Endometrium (tissue), 2 donors: Measurements from ENCODE around the gene FAM174A.
A peak's percentile ranks its signal among the peaks of the same experiment; 100 is the strongest.

Experiments used
- FAIRE-seq: peaks from 2 replicates; lab custom pipeline; 2012; peaks lifted over from hg19 to GRCh38; lab: Jason Lieb, UNC
- donor health status: control.
- donor health status: control.

Gene FAM174A

DNA sequence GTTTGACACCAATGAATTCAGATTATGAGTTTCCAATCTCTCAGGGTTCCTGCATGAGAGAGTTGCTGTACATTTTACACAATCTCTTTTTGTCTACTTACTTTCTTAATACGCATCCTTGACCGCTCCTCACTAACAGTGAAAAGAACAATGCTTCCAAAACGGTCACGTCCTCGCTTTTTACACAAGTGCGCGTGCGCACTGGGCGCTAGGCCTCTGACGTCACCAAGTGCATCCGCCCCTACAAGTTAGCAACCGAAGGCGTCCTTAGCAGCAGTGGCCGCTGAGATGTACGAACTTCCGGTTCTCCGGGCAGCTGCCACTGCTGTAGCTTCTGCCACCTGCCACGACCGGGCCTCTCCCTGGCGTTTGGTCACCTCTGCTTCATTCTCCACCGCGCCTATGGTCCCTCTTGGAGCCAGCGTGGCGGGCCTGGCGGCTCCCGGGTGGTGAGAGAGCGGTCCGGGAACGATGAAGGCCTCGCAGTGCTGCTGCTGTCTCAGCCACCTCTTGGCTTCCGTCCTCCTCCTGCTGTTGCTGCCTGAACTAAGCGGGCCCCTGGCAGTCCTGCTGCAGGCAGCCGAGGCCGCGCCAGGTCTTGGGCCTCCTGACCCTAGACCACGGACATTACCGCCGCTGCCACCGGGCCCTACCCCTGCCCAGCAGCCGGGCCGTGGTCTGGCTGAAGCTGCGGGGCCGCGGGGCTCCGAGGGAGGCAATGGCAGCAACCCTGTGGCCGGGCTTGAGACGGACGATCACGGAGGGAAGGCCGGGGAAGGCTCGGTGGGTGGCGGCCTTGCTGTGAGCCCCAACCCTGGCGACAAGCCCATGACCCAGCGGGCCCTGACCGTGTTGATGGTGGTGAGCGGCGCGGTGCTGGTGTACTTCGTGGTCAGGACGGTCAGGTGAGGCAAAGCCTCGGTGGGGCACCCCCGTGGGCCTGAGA is at the start of gene FAM174A:
Gene FAM174A, plus strand, starts transcription at position 315 of the 946 bp plus-strand sequence. Its CDS starts 157 bp downstream, at position 472.
- FAIRE-seq = peak; percentile 94

DNA sequence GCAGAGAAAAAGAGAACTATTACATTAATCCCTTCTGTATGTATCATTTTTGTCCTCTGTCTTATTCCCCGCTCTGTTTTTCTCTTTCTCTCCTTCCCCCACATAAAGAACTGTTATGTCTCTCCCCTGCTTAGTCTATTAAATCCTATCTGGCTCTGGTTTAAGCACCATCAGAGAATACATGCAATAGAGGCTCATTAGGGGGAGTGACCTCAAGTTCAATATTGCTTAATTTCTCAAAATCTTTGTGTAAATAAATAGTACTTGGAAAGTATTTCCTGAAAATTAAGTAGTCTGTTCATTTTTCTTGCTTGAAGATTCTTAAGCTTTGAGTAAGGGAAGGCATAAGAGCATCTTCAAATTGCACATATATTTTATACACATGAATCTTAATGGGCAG is 41.2 kb upstream of the FAM174A start:
- FAIRE-seq = no peak

DNA sequence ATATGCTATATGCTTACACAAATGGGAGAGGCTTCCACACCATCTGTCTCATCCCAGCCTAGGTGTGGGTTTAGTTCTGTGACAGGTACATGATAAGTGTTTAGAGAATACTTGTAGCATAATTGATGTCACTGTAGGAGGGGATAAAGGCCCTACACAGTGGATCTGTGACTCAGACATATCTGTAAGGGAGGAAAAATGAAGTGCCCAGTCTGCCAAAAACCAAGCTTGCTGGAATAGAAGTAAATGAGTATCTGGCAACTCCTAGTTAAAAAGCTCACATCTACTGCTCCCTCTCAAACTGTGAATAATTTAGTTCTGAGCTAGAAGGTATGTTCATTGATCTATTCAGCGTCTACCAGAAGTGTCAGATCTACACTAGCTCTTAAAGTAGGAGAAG is 38.9 kb upstream of the FAM174A start:
- no peak for FAIRE-seq

DNA sequence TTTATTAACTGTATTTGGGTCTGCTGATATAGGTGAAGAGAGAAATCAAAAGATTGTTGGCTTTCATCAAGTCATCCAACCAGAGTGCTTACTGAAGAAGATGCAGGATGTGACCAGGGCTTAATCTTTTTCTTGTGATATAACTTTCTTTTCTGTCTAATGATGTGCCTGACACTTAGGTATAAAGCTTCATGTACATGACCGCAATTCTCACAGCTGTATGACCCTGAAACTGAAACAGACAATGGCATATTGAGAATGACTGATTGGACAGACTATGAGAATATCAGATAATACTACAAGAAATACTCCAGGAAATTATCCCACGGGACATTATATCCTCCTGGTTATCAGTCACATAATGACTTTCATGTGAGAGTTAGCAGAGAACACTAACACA is 32.5 kb upstream of the FAM174A start:
- no peak for FAIRE-seq

DNA sequence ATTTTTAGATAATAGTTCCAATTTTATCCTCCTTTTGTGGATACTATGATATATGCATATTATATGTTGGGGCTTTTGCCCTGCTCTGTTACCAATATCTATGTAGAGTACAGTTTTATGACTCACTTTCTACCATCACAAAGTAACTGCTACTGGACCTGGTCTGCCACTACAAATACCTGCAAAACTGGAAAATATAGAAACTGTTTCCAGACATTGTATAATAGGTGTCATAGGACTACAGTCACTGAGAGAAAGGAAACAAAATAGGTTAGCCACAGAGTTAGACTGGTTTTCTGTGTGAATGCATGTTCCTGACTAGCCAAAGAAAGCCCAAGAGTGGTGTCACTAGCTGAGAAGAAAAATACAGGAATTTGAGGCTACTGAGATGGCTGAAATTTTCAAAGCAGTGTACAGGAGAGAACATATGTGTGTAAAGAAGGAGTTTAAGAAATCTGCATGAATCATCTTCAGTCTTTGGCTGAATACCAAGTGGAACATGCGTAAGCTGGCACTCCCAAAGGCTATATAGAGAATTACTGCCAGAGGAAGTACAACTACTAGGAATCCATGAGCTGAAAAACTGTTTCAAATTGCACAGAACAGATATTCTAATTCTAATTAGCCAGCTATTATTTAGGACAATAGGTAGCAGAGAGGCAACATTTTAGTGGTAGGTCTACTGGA is 29.0 kb upstream of the FAM174A start:
- no peak for FAIRE-seq

DNA sequence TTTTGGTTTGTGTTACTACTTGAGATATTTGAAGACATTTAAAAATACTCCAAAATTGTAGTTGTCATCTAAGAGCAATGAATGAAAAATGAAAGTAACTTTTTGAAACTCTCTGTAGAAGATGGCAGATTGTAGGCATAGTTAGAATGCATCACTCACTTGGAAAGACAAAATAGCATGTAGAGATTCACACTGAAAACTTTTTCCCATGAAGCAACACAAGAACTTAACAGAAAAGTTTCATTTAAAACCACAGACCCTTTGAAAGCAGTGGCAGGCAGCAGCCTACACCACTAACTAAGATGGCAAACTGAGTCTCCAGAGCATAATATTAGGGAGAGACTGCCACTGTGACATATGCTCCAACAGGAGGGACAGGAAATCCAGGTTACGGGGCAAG is 18.9 kb upstream of the FAM174A start:
- FAIRE-seq = no peak

DNA sequence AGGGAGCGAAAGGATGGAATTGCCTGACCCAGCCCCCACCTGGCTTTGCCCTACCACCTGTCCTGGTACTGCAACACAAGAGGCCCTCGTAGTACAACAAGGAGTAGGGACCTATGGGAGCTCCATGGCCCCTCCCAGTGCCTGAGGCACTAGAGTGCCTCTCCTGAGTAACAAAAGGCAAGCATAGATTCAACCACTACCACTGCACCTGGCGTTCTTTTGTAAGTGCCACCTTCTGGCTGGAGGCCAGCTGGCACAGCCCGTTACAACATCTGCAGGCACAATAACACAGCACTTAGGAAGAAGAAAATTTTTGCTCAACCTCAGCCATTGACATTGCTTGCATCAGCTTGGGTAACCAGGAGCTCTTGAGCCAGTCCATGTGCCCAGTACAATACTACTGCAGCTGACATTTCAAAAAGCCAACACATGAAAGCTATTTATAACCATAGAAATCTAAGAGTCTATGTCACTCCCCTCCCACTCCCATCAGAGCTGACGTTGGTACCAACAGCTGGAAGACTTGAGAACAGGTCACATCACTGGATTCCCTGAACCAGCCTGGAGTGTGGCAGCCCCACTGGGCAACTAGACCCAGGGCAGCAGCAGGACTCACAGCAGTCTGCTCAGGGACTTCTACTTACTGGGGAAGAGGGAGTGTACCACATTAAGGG is 17.7 kb upstream of the FAM174A start:
- no peak for FAIRE-seq

DNA sequence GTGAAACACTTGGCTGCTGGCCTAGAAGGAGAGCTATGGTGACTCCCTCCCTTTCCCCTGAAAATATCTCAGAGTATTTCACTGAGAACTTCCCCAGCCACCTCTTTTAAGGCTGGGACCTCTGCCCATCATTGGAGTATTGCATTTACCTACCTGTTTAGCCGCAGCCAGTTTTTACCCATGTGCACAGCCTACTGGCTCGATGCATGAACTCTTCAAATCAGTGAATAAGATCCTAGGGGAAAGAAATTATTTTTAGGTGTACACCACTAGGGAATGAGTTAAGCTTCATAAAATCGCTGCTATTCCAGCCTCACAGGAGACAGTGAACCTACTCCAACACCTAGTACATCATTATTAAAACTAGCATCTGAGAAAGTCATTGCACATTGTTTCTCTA is 16.8 kb upstream of the FAM174A start:
- FAIRE-seq = no peak

DNA sequence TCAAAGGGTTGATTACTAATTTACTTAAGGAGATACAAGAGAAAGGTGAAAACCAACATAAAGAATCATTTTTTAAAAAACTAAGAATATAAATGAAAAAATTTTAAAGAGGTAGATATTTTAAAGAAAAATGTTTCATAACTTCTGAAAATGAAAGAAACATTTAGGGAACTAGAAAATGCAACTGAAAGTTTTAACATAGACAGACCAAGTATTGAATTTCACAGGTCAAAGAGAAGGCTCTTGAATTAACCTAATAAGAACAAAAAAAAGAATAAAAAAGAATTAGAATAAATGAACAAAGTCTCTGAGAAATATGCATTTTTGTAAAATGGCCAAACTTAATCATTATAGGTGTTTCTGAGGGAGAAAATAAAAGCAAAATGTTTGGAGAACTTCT is 16.1 kb upstream of the FAM174A start:
- FAIRE-seq = no peak

DNA sequence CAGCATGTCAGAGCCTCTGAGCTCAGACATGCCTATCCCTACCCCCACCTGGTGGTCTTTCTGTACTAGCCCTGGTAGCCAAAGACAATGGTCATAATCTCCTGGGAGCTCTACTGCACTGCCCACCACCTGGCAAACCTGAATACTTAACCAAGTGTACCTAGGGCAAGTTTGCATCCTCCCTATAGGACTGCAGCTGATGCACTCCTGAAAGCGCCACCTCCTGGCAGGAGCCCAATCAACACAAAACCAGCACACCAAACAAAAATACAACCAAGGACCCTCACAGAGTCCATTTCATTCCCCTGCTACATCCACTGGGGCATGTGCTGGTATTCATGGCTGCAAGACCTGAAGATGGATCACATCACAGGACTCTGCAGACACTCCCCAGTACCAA is 14.8 kb upstream of the FAM174A start:
- no peak for FAIRE-seq

DNA sequence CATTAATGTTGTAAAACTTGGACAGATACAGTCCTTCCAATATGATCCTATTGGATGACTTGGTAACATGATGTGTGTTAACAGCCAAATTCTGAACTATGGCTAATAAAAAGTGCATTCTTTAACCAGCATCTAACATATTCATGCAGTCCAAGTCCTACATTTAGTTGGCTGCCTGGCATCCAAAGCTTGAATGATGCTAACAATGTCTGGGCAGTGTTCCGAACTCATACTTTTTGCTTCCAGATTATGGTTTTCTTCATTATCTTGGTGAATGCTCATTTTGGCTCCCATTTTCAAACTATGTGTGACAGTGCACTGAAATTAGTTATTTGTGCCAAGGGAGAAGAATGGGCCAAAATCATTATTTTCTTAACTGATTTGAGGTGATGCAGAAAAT is 2.8 kb downstream of the FAM174A start:
- no peak for FAIRE-seq

DNA sequence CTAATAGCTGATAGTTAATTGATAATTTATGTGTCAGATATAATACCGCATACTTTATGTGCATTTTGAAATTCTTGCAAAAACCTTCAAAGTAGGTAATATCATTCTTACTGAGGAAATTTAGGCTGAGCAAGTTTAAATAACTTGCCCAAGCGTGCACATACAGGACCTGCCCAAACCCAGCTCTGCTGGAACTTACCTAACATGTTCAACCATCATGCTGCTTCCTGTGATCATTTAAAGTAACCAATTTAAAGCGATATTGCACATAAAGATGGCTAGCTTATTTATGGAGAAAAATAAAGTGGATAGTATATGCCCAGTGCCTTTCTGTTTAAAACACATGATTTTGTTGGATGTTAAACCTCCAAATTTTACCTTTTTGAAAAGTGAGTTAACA is 4.3 kb downstream of the FAM174A start:
- no peak for FAIRE-seq

DNA sequence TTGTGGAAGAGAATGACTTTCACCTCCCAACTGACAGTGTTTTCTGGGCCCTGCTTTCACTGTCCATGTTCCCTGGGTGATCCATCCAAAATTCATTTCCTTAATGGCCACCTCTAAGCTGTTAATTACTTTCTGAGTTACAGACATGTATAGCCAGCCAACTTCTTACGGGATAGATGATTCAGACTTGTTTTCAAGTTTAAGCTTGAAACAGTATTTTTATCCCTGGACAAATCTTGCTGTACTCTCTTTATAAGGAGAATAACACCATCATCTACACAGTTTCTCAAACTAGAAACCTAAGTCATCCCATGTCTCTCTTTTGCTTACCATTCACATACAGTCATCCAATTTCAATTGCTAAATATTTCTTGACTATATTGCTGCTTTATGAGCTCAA is 6.9 kb downstream of the FAM174A start:
- no peak for FAIRE-seq

DNA sequence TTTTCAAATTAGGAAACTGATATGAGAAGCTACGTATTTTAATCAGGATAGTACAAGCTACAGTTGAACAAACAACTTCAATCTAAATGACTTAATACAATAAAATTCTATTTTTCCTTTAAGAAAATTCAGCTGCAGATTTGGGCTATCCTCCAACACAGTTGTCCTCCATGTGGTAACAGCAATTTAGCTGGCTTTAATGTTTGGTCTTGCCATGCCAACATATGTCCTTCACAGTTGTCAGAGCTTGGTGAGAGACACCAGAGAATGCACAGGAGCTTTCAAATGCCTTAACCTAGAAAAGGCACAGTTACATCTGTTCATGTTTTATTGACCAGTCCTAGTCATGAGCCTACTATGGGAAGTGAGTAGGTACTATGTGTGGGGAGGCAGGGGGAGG is 10.8 kb downstream of the FAM174A start:
- no peak for FAIRE-seq

DNA sequence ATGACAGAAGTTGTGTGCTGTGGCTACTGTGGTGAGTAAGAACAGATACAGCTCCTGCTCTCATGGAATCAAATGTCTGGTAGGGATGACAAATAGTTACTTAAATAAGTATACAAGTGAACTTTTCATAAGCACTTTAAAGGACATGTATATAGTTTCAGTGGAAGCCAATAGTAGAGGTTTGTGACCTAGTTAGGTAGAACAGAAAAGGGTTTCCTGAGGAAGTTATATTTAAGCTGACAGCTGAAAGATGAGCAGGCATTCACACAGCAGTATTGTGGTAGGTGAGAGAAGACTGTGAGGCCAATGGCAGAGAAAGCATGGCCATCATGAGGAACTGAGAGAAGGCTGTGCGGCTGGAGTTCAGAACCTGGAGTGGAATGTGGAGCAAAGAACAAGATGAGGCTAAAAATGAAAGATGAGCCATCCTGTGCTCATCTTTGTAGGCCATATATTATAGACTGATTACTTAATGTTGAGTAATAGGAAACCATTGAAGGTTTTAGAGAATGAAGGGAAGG is 15.4 kb downstream of the FAM174A start:
- FAIRE-seq = no peak

DNA sequence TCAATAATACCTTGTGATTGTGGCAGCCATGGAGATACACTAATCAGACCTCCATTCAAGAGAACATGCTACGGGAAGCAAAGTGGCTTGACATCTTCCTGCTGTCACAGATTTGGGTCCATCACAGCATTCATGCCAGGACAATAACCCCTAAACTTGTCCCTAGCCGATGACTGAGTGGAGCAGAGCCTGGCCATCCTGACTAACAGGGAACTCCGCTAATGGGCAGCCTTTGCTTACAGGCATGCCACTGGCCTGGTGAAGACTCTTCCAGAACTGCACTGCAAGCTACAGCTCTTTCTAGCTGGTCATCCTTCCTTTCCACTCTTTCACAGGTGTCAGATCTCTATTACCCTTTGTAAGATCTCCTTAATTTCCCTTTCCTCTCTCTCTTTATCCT is 16.0 kb downstream of the FAM174A start:
- FAIRE-seq = no peak

DNA sequence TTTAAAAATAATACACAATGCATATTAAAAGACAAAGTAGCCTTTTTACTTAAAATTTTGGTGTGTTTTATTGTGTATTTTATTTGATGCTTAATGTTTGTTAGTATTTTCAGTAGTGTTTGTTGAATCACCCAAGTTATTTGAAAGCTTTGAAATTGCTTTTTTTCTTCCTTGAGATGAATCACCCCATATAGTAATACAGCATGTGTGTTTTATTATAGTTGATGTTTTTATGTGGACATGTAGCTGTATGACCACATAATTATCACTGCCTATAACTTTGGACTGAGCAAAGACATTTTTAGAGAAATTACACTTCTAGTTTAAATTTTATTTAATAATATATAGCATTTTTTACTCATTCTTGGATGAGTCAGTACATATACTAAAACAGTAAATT is 18.0 kb downstream of the FAM174A start:
- peak; percentile 72 for FAIRE-seq

DNA sequence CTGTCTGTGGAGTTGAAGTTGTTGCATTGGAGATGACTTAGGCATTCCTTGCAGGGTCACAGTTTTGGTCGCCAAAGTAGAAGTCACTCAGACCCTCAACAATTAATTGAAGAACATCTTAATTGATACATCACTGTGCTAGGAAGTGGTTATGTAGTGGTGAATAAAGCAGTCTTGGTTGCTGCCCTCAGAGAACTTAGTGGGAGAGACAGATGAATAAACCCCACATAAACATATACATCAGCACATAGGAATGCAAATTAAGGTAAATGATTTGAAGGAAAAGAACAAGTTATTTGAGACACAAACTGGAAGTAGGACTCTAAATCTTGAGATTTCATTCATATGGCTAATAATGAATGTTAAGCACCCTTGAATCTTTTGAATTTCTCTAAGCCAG is 25.7 kb downstream of the FAM174A start:
- no peak for FAIRE-seq

DNA sequence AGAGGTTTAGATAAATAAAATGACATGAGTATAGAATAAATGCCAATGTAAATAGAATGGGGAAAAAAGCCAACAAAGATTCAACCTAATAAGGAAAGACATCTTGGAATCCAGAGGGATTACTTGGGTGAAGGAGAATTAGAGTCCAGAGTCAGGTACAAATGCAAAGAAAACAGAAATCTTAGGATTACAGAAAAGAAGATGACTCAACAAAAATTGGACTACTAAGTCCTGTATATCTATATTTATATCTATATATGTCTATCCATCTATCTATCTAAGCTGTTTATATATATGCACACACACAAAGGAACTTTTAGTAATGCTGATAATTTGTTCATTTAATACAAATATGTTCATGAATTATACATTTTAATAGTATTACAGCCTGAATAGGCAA is 27.6 kb downstream of the FAM174A start:
- FAIRE-seq = no peak

DNA sequence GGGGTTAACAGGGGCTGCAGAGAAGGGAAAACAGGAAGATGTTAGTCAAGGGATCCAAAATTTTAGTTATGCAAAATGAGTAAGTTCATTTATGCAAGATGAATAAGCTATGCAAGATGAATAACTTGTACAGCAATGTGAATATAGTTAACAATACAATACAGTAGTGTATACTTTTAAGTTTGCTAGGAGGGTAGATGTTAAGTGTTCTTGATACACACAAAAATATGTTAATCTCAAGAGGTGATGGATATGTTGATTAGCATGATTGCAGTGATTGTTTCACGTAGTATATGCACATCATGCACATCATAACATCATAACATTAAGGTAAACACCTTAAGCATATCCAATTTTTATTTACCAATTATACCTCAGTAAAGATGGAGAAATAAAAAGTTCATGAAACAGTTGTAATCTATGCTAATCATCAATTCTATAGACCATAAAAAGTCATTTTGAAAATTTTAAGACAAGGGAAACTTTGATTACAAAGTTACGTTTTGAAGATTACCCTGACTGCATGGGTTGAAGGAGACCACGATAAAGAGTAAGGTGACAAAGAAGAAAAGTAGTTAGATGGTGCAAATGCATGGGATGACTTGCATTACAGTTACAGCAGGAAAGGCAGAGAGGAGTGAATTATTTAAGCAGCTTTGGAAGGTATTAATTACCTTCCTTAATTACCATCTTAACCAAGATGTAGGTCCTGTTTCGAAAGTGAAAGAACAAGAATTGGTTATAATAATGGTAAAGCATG is 31.4 kb downstream of the FAM174A start:
- FAIRE-seq = no peak

DNA sequence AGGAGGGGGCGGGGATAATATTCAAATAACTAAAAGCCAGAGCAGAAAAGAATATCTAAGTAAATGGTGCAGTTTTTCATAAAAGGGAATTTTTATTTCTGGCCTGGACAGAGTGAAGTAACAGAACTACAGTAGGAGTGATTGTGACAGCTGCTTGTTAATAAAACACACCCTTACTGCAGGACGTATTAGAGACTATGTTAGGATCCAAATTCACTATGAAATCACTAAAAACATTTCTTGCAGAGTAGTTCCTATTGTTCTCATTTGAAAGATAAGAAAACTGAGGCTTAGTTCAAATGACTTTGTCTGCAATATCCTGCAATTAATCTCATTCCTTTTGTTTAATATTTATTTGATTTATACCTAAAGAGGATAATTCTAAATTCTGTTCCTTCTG is 39.5 kb downstream of the FAM174A start:
- no peak for FAIRE-seq

DNA sequence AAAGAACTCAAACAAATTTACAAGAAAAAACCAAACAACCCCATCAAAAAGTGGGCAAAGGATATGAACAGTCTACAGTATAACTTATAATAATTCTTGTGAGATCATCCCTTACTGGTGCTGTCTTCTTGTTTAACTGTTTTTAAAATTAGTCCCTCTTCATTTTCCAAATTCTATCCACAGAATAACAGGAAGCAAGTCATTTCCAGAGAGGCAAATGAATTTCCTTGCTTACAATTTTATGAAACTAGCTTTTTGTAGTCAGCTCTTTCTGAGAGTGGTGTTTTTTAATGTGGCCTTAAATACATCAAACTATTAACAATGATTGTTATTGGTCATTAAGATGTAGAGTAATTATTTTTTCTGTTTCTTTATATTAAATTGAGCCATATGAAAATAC is 40.6 kb downstream of the FAM174A start:
- peak; percentile 54 for FAIRE-seq
